Measurements from ENCODE around the gene FANCB.
A peak's percentile ranks its signal among the peaks of the same experiment; 100 is the strongest.

The FANCB gene

GRCh38 chrX:14851526-14851925 is 21.3 kb downstream of the FANCB start:
- Histone ChIP-seq H3K4me3 (ENCODE audit: low read depth, low read length) (no peak overlapping the region), H3K27ac (ENCODE audit: low read depth, low read length) (no peak overlapping the region), H3K9me3 (ENCODE audit: control insufficient read depth, insufficient read depth, low read depth, low read length) (no peaks in the 10 kb centered on the region), H3K4me1 (ENCODE audit: control insufficient read depth, insufficient read depth, low read length) (no peaks in the 10 kb centered on the region), H3K27me3 (ENCODE audit: control insufficient read depth, insufficient read depth, low read length) (no peaks in the 10 kb centered on the region), H3K9ac (ENCODE audit: low read length) (no peak overlapping the region), H3K36me3 (ENCODE audit: control insufficient read depth, insufficient read depth, low read length) (peaks cover 35% of the 10 kb centered on the region)

- H3K4me1 ChIP-seq (ENCODE audit: control insufficient read depth, insufficient read depth, low read length): no peaks in the 10 kb centered on the region
- H3K27ac ChIP-seq (ENCODE audit: low read depth, low read length): no peak overlapping the region
- no peak overlapping the region for H3K9ac ChIP-seq (ENCODE audit: low read length)
- H3K9me3 ChIP-seq (ENCODE audit: control insufficient read depth, insufficient read depth, low read depth, low read length): no peaks in the 10 kb centered on the region
- no peak overlapping the region for H3K4me3 ChIP-seq (ENCODE audit: low read depth, low read length)
- no peaks in the 10 kb centered on the region for H3K27me3 ChIP-seq (ENCODE audit: control insufficient read depth, insufficient read depth, low read length)
- H3K36me3 ChIP-seq (ENCODE audit: control insufficient read depth, insufficient read depth, low read length): peaks cover 43% of the 10 kb centered on the region
These were observed 29.2 kb downstream of the FANCB start for GRCh38 chrX:14843666-14844065.

DNA sequence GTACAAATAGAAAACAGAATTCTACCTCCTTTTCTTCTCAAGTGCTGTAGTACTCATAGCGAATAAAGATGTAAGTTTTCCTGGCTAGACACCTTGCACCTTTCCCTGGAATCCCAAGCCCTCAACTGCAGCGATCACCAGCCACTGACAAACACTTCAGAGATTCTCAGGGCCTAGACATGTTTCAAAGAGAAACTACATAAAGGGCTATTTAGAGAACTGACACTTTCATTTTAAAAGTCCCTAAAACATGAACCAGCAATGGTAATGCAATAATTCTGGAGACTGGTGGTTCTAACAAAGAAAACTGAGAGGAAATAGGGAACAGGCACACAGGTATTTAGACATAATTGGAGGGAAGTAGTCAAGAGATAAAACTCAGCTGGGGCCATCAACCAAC is 35.7 kb downstream of the FANCB start:
- Histone ChIP-seq H3K9me3 (ENCODE audit: control insufficient read depth, insufficient read depth, low read depth, low read length) (no peaks in the 10 kb centered on the region), H3K27ac (ENCODE audit: low read depth, low read length) (no peak overlapping the region), H3K9ac (ENCODE audit: low read length) (no peak overlapping the region), H3K4me3 (ENCODE audit: low read depth, low read length) (no peak overlapping the region), H3K36me3 (ENCODE audit: control insufficient read depth, insufficient read depth, low read length) (peaks cover 49% of the 10 kb centered on the region), H3K27me3 (ENCODE audit: control insufficient read depth, insufficient read depth, low read length) (no peaks in the 10 kb centered on the region; the same call in 1 of the 2 replicates), H3K4me1 (ENCODE audit: control insufficient read depth, insufficient read depth, low read length) (0 out of 2 replicates have a peak, but pooled peaks cover 4% of the 10 kb centered on the region)

- Histone ChIP-seq H3K27me3 (ENCODE audit: control insufficient read depth, insufficient read depth, low read length) (no peaks in the 10 kb centered on the region; the same call in 1 of the 2 replicates), H3K4me3 (ENCODE audit: low read depth, low read length) (no peak overlapping the region), H3K9ac (ENCODE audit: low read length) (no peak overlapping the region), H3K4me1 (ENCODE audit: control insufficient read depth, insufficient read depth, low read length) (0 out of 2 replicates have a peak, but pooled peaks cover 4% of the 10 kb centered on the region), H3K27ac (ENCODE audit: low read depth, low read length) (0 out of 2 replicates have a peak overlapping the region, but pooled peaks have one; percentile 19), H3K36me3 (ENCODE audit: control insufficient read depth, insufficient read depth, low read length) (peaks cover 29% of the 10 kb centered on the region), H3K9me3 (ENCODE audit: control insufficient read depth, insufficient read depth, low read depth, low read length) (peaks cover 6% of the 10 kb centered on the region; the same call in 1 of the 2 replicates)
These were observed 40.3 kb downstream of the FANCB start for GRCh38 chrX:14832586-14832985.

GRCh38 chrX:14832151-14832550 is 40.7 kb downstream of the FANCB start:
- Histone ChIP-seq H3K9me3 (ENCODE audit: control insufficient read depth, insufficient read depth, low read depth, low read length) (peaks cover 6% of the 10 kb centered on the region; the same call in 1 of the 2 replicates), H3K9ac (ENCODE audit: low read length) (no peak overlapping the region), H3K4me1 (ENCODE audit: control insufficient read depth, insufficient read depth, low read length) (0 out of 2 replicates have a peak, but pooled peaks cover 4% of the 10 kb centered on the region), H3K27me3 (ENCODE audit: control insufficient read depth, insufficient read depth, low read length) (no peaks in the 10 kb centered on the region; the same call in 1 of the 2 replicates), H3K36me3 (ENCODE audit: control insufficient read depth, insufficient read depth, low read length) (peaks cover 24% of the 10 kb centered on the region), H3K4me3 (ENCODE audit: low read depth, low read length) (no peak overlapping the region), H3K27ac (ENCODE audit: low read depth, low read length) (0 out of 2 replicates have a peak overlapping the region, but pooled peaks have one; percentile 19)

GRCh38 chrX:14829643-14830042 is 43.2 kb downstream of the FANCB start:
- Histone ChIP-seq H3K27me3 (ENCODE audit: control insufficient read depth, insufficient read depth, low read length) (no peaks in the 10 kb centered on the region; the same call in 1 of the 2 replicates), H3K36me3 (ENCODE audit: control insufficient read depth, insufficient read depth, low read length) (peaks cover 8% of the 10 kb centered on the region; the same call in 1 of the 2 replicates), H3K27ac (ENCODE audit: low read depth, low read length) (no peak overlapping the region), H3K9me3 (ENCODE audit: control insufficient read depth, insufficient read depth, low read depth, low read length) (peaks cover 6% of the 10 kb centered on the region; the same call in 1 of the 2 replicates), H3K4me3 (ENCODE audit: low read depth, low read length) (no peak overlapping the region), H3K4me1 (ENCODE audit: control insufficient read depth, insufficient read depth, low read length) (0 out of 2 replicates have a peak, but pooled peaks cover 4% of the 10 kb centered on the region), H3K9ac (ENCODE audit: low read length) (no peak overlapping the region)

GRCh38 chrX:14826319-14826718 is 46.5 kb downstream of the FANCB start:
- Histone ChIP-seq H3K27ac (ENCODE audit: low read depth, low read length) (no peak overlapping the region), H3K4me3 (ENCODE audit: low read depth, low read length) (no peak overlapping the region), H3K4me1 (ENCODE audit: control insufficient read depth, insufficient read depth, low read length) (no peaks in the 10 kb centered on the region), H3K9ac (ENCODE audit: low read length) (no peak overlapping the region), H3K36me3 (ENCODE audit: control insufficient read depth, insufficient read depth, low read length) (peaks cover 5% of the 10 kb centered on the region; the same call in 1 of the 2 replicates), H3K9me3 (ENCODE audit: control insufficient read depth, insufficient read depth, low read depth, low read length) (peaks cover 6% of the 10 kb centered on the region; the same call in 1 of the 2 replicates), H3K27me3 (ENCODE audit: control insufficient read depth, insufficient read depth, low read length) (no peaks in the 10 kb centered on the region; the same call in 1 of the 2 replicates)

DNA sequence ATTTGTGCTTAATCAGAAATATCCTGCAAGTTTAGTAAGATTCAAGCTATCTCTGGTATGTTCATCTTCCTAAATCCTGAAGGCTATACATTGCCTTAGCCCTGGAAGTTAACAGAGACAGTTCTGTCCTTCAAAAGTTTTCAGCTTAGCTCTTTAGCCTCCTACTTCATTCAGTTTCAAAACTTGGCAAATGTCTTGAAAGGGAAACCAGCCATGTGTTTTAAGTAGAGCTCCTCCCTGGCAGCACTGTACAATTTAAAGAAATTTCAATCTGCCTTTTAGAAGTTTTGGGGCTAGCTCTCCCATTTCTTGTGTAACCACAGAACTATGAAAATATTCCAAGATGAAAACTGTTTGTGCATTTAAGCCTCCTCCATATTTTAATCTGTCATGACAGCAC is 47.0 kb downstream of the FANCB start:
- Histone ChIP-seq H3K9me3 (ENCODE audit: control insufficient read depth, insufficient read depth, low read depth, low read length) (peaks cover 6% of the 10 kb centered on the region; the same call in 1 of the 2 replicates), H3K4me3 (ENCODE audit: low read depth, low read length) (no peak overlapping the region), H3K4me1 (ENCODE audit: control insufficient read depth, insufficient read depth, low read length) (no peaks in the 10 kb centered on the region), H3K36me3 (ENCODE audit: control insufficient read depth, insufficient read depth, low read length) (peaks cover 5% of the 10 kb centered on the region; the same call in 1 of the 2 replicates), H3K27ac (ENCODE audit: low read depth, low read length) (no peak overlapping the region), H3K9ac (ENCODE audit: low read length) (no peak overlapping the region), H3K27me3 (ENCODE audit: control insufficient read depth, insufficient read depth, low read length) (no peaks in the 10 kb centered on the region; the same call in 1 of the 2 replicates)

GRCh38 chrX:14819769-14820168 is 53.1 kb downstream of the FANCB start:
- no peaks in the 10 kb centered on the region; the same call in 1 of the 2 replicates for H3K4me1 ChIP-seq (ENCODE audit: control insufficient read depth, insufficient read depth, low read length)
- no peak overlapping the region for H3K4me3 ChIP-seq (ENCODE audit: low read depth, low read length)
- no peak overlapping the region for H3K27ac ChIP-seq (ENCODE audit: low read depth, low read length)
- no peaks in the 10 kb centered on the region for H3K36me3 ChIP-seq (ENCODE audit: control insufficient read depth, insufficient read depth, low read length)
- no peaks in the 10 kb centered on the region for H3K9me3 ChIP-seq (ENCODE audit: control insufficient read depth, insufficient read depth, low read depth, low read length)
- H3K9ac ChIP-seq (ENCODE audit: low read length): no peak overlapping the region
- H3K27me3 ChIP-seq (ENCODE audit: control insufficient read depth, insufficient read depth, low read length): no peaks in the 10 kb centered on the region; the same call in 1 of the 2 replicates

DNA sequence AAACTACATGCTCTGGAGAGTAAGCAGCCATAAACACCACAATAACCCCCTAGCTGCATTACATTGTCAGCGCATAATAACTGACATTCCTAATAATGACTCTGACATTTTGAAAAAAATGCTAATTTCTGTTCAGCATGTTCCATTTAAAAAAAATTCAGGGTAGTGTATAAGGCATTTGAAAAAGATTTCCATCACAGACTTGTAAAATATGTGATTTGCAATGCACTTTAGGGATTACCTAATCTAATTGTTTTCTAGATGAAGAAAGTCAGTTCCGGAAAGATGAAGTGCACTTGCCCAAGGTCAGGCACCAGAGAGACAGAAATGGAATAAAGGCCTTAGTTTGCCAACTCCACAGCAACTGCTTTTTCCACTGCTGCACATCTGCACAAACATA is 55.3 kb downstream of the FANCB start:
- Histone ChIP-seq H3K4me3 (ENCODE audit: low read depth, low read length) (no peak overlapping the region), H3K4me1 (ENCODE audit: control insufficient read depth, insufficient read depth, low read length) (no peaks in the 10 kb centered on the region; the same call in 1 of the 2 replicates), H3K27ac (ENCODE audit: low read depth, low read length) (no peak overlapping the region)

DNA sequence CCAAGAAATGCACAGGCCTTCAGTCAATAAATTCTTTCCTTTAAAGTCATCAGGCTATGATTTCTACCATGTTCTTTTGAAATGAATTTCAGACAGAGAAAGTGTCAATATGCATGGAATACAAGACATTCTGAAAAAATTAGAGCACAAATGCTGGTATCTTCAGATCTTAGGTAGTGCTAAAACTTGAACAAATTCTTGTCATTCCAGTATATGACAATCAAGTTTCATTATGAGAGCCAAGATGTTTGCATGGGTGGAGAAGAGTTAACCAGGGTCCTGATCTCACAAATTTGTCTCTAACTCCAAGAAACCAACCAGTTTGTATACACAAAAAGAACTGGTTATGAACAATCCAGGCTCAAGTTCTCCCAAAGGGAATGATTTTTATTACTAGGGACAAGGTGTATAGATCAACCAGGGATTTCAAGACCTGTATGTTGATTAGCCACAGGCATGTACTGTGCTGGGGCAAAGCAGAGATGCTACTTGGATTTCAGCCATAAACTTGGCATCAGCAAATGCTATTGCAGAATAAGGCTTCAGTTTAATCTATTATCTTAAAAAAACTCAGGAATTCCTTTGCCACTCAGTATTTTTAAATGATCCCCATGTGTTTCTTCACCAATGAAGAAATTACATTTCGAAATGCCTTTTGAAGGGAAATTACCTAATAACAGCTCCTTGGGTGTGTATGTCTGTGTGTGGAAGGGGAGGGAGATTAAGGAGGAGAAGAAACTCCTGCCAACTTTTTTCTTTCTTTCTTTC is 69.7 kb downstream of the FANCB start:
- Histone ChIP-seq H3K9me3 (ENCODE audit: control insufficient read depth, insufficient read depth, low read depth, low read length) (peaks cover under 1% of the 10 kb centered on the region; the same call in 1 of the 2 replicates), H3K9ac (ENCODE audit: low read length) (no peak overlapping the region), H3K4me1 (ENCODE audit: control insufficient read depth, insufficient read depth, low read length) (peaks cover 14% of the 10 kb centered on the region; the same call in 1 of the 2 replicates), H3K36me3 (ENCODE audit: control insufficient read depth, insufficient read depth, low read length) (no peaks in the 10 kb centered on the region), H3K27ac (ENCODE audit: low read depth, low read length) (no peak overlapping the region), H3K4me3 (ENCODE audit: low read depth, low read length) (no peak overlapping the region), H3K27me3 (ENCODE audit: control insufficient read depth, insufficient read depth, low read length) (no peaks in the 10 kb centered on the region; the same call in 1 of the 2 replicates)

More for the DNA sequence above, 55.3 kb downstream of the FANCB start:
- Histone ChIP-seq H3K27me3 (ENCODE audit: control insufficient read depth, insufficient read depth, low read length) (no peaks in the 10 kb centered on the region; the same call in 1 of the 2 replicates), H3K36me3 (ENCODE audit: control insufficient read depth, insufficient read depth, low read length) (no peaks in the 10 kb centered on the region), H3K9ac (ENCODE audit: low read length) (no peak overlapping the region), H3K9me3 (ENCODE audit: control insufficient read depth, insufficient read depth, low read depth, low read length) (no peaks in the 10 kb centered on the region)
